ENCODE measurements around the gene GLA. TPM values are rescaled to one million over a fixed set of nuclear protein-coding genes. Genes with fewer than 3 reads are reported as not detected.
A peak's percentile ranks its signal among the peaks of the same experiment; 100 is the strongest.

Gene GLA
- total and polyA plus RNA-seq, 2 donors (not counting 3 experiments of a cell fraction or from before 2014, with no cell fraction given) = 33.0 to 36.8 TPM

DNA sequence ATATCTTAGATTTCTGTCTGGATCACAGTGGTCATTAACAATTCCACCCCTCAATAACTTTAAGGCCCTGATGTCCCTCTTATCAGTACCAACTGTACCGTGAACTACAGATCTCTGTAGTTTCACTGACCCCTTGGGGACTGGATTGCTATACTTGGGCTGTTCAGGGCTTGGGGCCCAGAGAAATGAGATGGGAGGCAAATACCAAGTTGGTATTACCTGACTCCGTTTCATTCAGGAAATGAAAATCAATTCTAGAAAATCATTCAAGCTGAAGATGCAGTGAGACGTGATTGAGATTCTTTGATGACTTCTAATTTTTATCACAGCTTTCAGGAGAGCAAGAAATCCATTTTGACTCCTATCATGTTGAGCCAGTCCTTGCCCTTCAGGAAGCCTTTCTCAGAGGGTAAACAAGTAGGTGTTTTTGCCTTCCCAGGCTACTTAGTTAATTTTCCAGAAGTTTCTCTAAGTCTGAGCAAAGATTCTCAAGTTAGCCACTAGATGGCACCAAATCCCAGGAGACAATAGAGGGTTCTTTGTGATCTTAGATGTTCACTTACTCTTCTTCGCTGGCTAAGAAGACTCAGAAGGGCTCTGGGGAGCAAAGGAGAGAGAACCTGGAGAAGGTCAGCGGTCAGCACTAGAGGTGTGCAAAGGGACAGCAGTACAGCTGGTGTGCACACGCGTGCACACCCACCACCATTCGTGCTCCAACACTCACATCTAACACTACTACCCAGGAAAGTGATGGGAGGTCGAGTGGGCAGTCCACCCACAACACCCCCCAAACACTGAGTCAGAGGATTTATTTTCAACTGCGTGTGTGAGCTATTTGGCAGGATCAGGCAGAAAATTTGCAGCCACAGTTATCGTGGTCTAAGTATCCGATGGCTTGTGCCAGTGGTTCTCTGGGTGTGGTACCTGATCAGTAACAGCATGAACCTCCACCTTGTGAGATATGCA is 7.7 kb upstream of the GLA start:
- no peaks in the 10 kb centered on the region for H3K9me1 ChIP-seq (replicated peaks; ENCODE audit: control insufficient read depth, extremely low read depth, insufficient read depth, low read length)
- no peak overlapping the region for H3K27ac ChIP-seq (ENCODE audit: insufficient read depth, low read depth, low read length)
- H2AFZ ChIP-seq (ENCODE audit: low read depth, low read length) = no peak overlapping the region
- no peak overlapping the region for H3K9ac ChIP-seq (replicated peaks; ENCODE audit: extremely low read depth, insufficient read depth, low read length)
- H4K20me1 ChIP-seq (replicated peaks; ENCODE audit: control insufficient read depth, extremely low read depth, insufficient read depth, low read length) = no peaks in the 10 kb centered on the region
- POLR2A ChIA-PET = no interaction called here
- intact Hi-C loops (cut with micrococcal nuclease) (loop anchor here (1.0 to 5.0 kb wide), 3 partner anchors 202 to 517 kb away; partner anchors contain the start of genes ARMCX6 and ZMAT1), dilution Hi-C loops (cut with MboI; ENCODE audit: extremely low pct_ligation_motif_present, low sequenced_read_pairs) (no loop called here)
- no TSS peak for BruUV-seq (replicated peaks)
- FAIRE-seq (peak; percentile 70), DNase-seq (ENCODE audit: low read depth, low spot score) (peak; percentile 78)
- CTCF ChIA-PET = interaction anchor here (0.7 to 1.2 kb wide), 2 partner anchors 181 to 343 kb away, joined by 3 to 4 read pairs; no protein-coding TSS in a partner anchor
- no peak overlapping the region for H3K4me3 ChIP-seq (replicated peaks in 1 of 3; ENCODE audit: insufficient read depth in 1 of 3, low read depth in 1 of 3, low read length in 3 of 3)
- H3K9me3 ChIP-seq (replicated peaks; ENCODE audit: control insufficient read depth, insufficient read depth, low read length) = no peaks in the 10 kb centered on the region
- no peaks in the 10 kb centered on the region for H3K27me3 ChIP-seq (ENCODE audit: control insufficient read depth in 2 of 2, insufficient read depth in 2 of 2, low read length in 2 of 2)
- TF ChIP-seq MYC (IDR thresholded peaks at IDR 0.05; ENCODE audit: low read depth, low read length) = no peak
- TF ChIP-seq FOS (IDR thresholded peaks at IDR 0.05; ENCODE audit: borderline replicate concordance, insufficient read depth, low read length) = no peak
- TF ChIP-seq, protein P1, sequence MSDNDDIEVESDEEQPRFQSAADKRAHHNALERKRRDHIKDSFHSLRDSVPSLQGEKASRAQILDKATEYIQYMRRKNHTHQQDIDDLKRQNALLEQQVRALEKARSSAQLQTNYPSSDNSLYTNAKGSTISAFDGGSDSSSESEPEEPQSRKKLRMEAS (IDR thresholded peaks at IDR 0.05; ENCODE audit: insufficient read depth, insufficient read length) = no peak
- TF ChIP-seq GATA2 (IDR thresholded peaks at IDR 0.05; ENCODE audit: insufficient read depth, insufficient read length, low read depth, low read length) = no peak
- TF ChIP-seq POLR2A (IDR thresholded peaks at IDR 0.05; ENCODE audit: low read depth, low read length) = no peak
- no peak for TF ChIP-seq JUN (IDR thresholded peaks at IDR 0.05; ENCODE audit: borderline replicate concordance, insufficient read depth, insufficient read length, low read depth)
- no peak for TF ChIP-seq EZH2 (IDR thresholded peaks at IDR 0.05; ENCODE audit: borderline replicate concordance, low read depth, low read length, severe bottlenecking)
- TF ChIP-seq, protein P2, sequence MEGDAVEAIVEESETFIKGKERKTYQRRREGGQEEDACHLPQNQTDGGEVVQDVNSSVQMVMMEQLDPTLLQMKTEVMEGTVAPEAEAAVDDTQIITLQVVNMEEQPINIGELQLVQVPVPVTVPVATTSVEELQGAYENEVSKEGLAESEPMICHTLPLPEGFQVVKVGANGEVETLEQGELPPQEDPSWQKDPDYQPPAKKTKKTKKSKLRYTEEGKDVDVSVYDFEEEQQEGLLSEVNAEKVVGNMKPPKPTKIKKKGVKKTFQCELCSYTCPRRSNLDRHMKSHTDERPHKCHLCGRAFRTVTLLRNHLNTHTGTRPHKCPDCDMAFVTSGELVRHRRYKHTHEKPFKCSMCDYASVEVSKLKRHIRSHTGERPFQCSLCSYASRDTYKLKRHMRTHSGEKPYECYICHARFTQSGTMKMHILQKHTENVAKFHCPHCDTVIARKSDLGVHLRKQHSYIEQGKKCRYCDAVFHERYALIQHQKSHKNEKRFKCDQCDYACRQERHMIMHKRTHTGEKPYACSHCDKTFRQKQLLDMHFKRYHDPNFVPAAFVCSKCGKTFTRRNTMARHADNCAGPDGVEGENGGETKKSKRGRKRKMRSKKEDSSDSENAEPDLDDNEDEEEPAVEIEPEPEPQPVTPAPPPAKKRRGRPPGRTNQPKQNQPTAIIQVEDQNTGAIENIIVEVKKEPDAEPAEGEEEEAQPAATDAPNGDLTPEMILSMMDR (IDR thresholded peaks at IDR 0.05; ENCODE audit: extremely low read depth in 1 of 2, insufficient read depth in 1 of 2, low read depth in 1 of 2, low read length in 2 of 2) = peak; percentile 33 to 45
- peaks cover 15% of the 10 kb centered on the region for H3K79me2 ChIP-seq (ENCODE audit: control insufficient read depth, insufficient read depth, low read length)
- peaks cover 15% of the 10 kb centered on the region for H3K4me1 ChIP-seq (ENCODE audit: control insufficient read depth, extremely low read depth, insufficient read depth, low read length)
- no peak overlapping the region for H3K4me2 ChIP-seq (ENCODE audit: insufficient read depth, low read length)
- H3K36me3 ChIP-seq (ENCODE audit: control insufficient read depth in 2 of 2, extremely low read depth in 1 of 2, insufficient read depth in 2 of 2, low read length in 2 of 2) = peaks cover 0 to 2% of the 10 kb centered on the region in 2 experiments
